IMR-90 (cell line): Measurements from ENCODE around the gene ZNF594. TPM values are rescaled to one million over a fixed set of nuclear protein-coding genes. Genes with fewer than 3 reads are reported as not detected.

Experiments
- ATAC-seq: fragments of 200-7000 bp; cut with Tn5 transposase; 2 replicates; pipeline ENCODE4 v1.9.1; 2020; ENCODE audit warnings: low read depth, mild to moderate bottlenecking, moderate library complexity
- BruUV-seq: library from RNA; stranded (reverse); fragments of 400-500 nt; replicated peaks from 2 replicates; lab custom pipeline; 2021; lab: Mats Ljungman, UMichigan
- CTCF ChIA-PET: fragments of 300-600 bp; formaldehyde crosslinking; extraction: SDS; loops from one replicate; lab custom pipeline; 2021; ENCODE audit warnings: antibody characterized with exemption; lab: Yijun Ruan, JAX
- POLR2A ChIA-PET: fragments of 300-600 bp; sonication (Branson Sonifier 250); formaldehyde crosslinking; loops from one replicate; lab custom pipeline; 2022; ENCODE audit warnings: antibody characterized with exemption; ENCODE audit not compliant: unreplicated experiment; lab: Charles Lee
- DNase-seq: peaks from one replicate; pipeline ENCODE4 v3.0.0; 2013
- H2AFZ ChIP-seq: replicated peaks from 2 replicates; pipeline ENCODE3; 2013; ENCODE audit warnings: low read length, mild to moderate bottlenecking; ENCODE audit not compliant: poor library complexity
- H2AK5ac ChIP-seq: 2 replicates; pipeline ENCODE4 v1.6.1; 2013; ENCODE audit warnings: low read depth, low read length, inconsistent platforms
- H2AK9ac ChIP-seq: replicated peaks from 2 replicates; pipeline ENCODE3; 2013; ENCODE audit warnings: mild to moderate bottlenecking, low read depth, low read length, moderate library complexity; ENCODE audit not compliant: poor library complexity
- H2BK120ac ChIP-seq: 2 replicates; pipeline ENCODE4 v1.6.1; 2013; ENCODE audit warnings: low read depth, low read length, inconsistent platforms
- H2BK15ac ChIP-seq: 3 replicates; pipeline ENCODE4 v1.6.1; 2013; ENCODE audit warnings: low read depth, low read length, inconsistent platforms
- H2BK20ac ChIP-seq: 2 replicates; pipeline ENCODE4 v1.6.1; 2013; ENCODE audit warnings: low read depth, mild to moderate bottlenecking, inconsistent platforms, low read length, moderate library complexity
- H2BK5ac ChIP-seq: 2 replicates; pipeline ENCODE4 v1.6.1; 2013; ENCODE audit warnings: mild to moderate bottlenecking, low read depth, low read length, inconsistent platforms; ENCODE audit not compliant: poor library complexity, severe bottlenecking
- H3K14ac ChIP-seq: replicated peaks from 2 replicates; pipeline ENCODE4 v1.6.1; 2013; ENCODE audit warnings: low read depth, low read length, inconsistent platforms
- H3K18ac ChIP-seq: 2 replicates; pipeline ENCODE4 v1.6.1; 2013; ENCODE audit warnings: low read depth, low read length, control low read depth
- H3K23ac ChIP-seq: 2 replicates; pipeline ENCODE4 v1.6.1; 2013; ENCODE audit warnings: low read depth, low read length, inconsistent platforms
- H3K27ac ChIP-seq: 2 replicates; pipeline ENCODE4 v1.5.1; 2013; ENCODE audit warnings: mild to moderate bottlenecking, control low read depth, low read length; ENCODE audit not compliant: insufficient read depth
- H3K27me3 ChIP-seq: 2 replicates; pipeline ENCODE4 v1.6.1; 2013; ENCODE audit warnings: low read length; ENCODE audit not compliant: control insufficient read depth, insufficient read depth
- H3K36me3 ChIP-seq: 2 replicates; pipeline ENCODE4 v1.6.1; 2013; ENCODE audit warnings: low read length, mixed read lengths; ENCODE audit not compliant: control insufficient read depth, insufficient read depth
- H3K4ac ChIP-seq: 2 replicates; pipeline ENCODE4 v1.6.1; 2013; ENCODE audit warnings: low read depth, low read length, inconsistent platforms
- H3K4me1 ChIP-seq: 2 replicates; pipeline ENCODE4 v1.6.1; 2013; ENCODE audit warnings: low read length, mixed read lengths; ENCODE audit not compliant: control insufficient read depth, insufficient read depth
- H3K4me2 ChIP-seq: 2 replicates; pipeline ENCODE4 v1.6.1; 2013; ENCODE audit warnings: low read depth, mild to moderate bottlenecking, control low read depth, low read length, moderate library complexity
- H3K4me3 ChIP-seq: 2 replicates; pipeline ENCODE4 v1.5.1; 2013; ENCODE audit warnings: low read depth, mild to moderate bottlenecking, control low read depth, low read length, moderate library complexity; ENCODE audit not compliant: insufficient read depth
- H3K56ac ChIP-seq: 2 replicates; pipeline ENCODE4 v1.6.1; 2013; ENCODE audit warnings: low read length, inconsistent platforms; ENCODE audit not compliant: insufficient read depth; ENCODE audit errors: extremely low read depth
- H3K79me1 ChIP-seq, 2 experiments: 2 replicates each; pipeline ENCODE4 v1.6.1; 2013; ENCODE audit warnings: low read length in 2 of 2, inconsistent platforms in 1 of 2, low read depth in 1 of 2
- H3K9ac ChIP-seq: 2 replicates; pipeline ENCODE4 v1.6.1; 2013; ENCODE audit warnings: low read depth, low read length, control low read depth
- H3K9me1 ChIP-seq: 2 replicates; pipeline ENCODE4 v1.6.1; 2013; ENCODE audit warnings: low read length, inconsistent platforms; ENCODE audit not compliant: insufficient read depth
- H3K9me3 ChIP-seq: 2 replicates; pipeline ENCODE4 v1.6.1; 2013; ENCODE audit warnings: low read length; ENCODE audit not compliant: control insufficient read depth, insufficient read depth
- H4K20me1 ChIP-seq: 2 replicates; pipeline ENCODE4 v1.6.1; 2013; ENCODE audit warnings: low read length, inconsistent platforms; ENCODE audit not compliant: insufficient read depth
- H4K5ac ChIP-seq: 2 replicates; pipeline ENCODE4 v1.6.1; 2013; ENCODE audit warnings: mild to moderate bottlenecking, low read depth, low read length, control low read depth
- H4K8ac ChIP-seq, 2 experiments: 2 replicates each; pipeline ENCODE4 v1.6.1; 2013; ENCODE audit warnings: low read depth in 2 of 2, low read length in 2 of 2, control low read depth in 1 of 2, inconsistent platforms in 1 of 2
- H4K91ac ChIP-seq: 2 replicates; pipeline ENCODE4 v1.6.1; 2013; ENCODE audit warnings: low read depth, low read length, inconsistent platforms; ENCODE audit not compliant: insufficient read depth
- BHLHE40 ChIP-seq: fragments of 150-350 bp; IDR thresholded peaks from 2 replicates; pipeline ENCODE4 v1.6.1; 2016; ENCODE audit warnings: mild to moderate bottlenecking, low read depth, low read length
- CEBPB ChIP-seq: IDR thresholded peaks from 2 replicates; pipeline ENCODE4 v1.6.1; 2012; ENCODE audit warnings: low read depth, low read length, improper control_type of control experiment
- CHD1 ChIP-seq: IDR thresholded peaks from 2 replicates; pipeline ENCODE4 v1.6.1; 2012; ENCODE audit warnings: low read depth, low read length, improper control_type of control experiment
- CTCF ChIP-seq: conservative IDR thresholded peaks from 2 replicates; pipeline ENCODE4 v1.5.1; 2012; ENCODE audit warnings: mild to moderate bottlenecking, low read depth, low read length, improper control_type of control experiment
- ELK1 ChIP-seq: fragments of 150-350 bp; IDR thresholded peaks from 2 replicates; pipeline ENCODE4 v1.6.1; 2016; ENCODE audit warnings: low read depth, mild to moderate bottlenecking, low read length, moderate library complexity, borderline replicate concordance
- FOS ChIP-seq: fragments of 150-350 bp; IDR thresholded peaks from 2 replicates; pipeline ENCODE4 v1.6.1; 2016; ENCODE audit warnings: low read depth, low read length
- MAFK ChIP-seq: IDR thresholded peaks from 2 replicates; pipeline ENCODE4 v1.6.1; 2012; ENCODE audit warnings: low read depth, low read length, improper control_type of control experiment
- MAZ ChIP-seq: IDR thresholded peaks from 2 replicates; pipeline ENCODE4 v1.6.1; 2012; ENCODE audit warnings: low read depth, mild to moderate bottlenecking, low read length, improper control_type of control experiment, moderate library complexity, borderline replicate concordance
- MXI1 ChIP-seq: IDR thresholded peaks from 2 replicates; pipeline ENCODE4 v1.6.1; 2012; ENCODE audit warnings: low read depth, mild to moderate bottlenecking, low read length, moderate library complexity, borderline replicate concordance
- NFE2L2 ChIP-seq: fragments of 150-350 bp; IDR thresholded peaks from 2 replicates; pipeline ENCODE4 v1.6.1; 2016; ENCODE audit warnings: low read depth, mild to moderate bottlenecking, low read length
- POLR2A ChIP-seq: IDR thresholded peaks from 2 replicates; pipeline ENCODE4 v1.6.1; 2012; ENCODE audit warnings: mild to moderate bottlenecking, low read depth, low read length
- RAD21 ChIP-seq: IDR thresholded peaks from 2 replicates; pipeline ENCODE4 v1.6.1; 2012; ENCODE audit warnings: low read length, improper control_type of control experiment
- RCOR1 ChIP-seq: IDR thresholded peaks from 2 replicates; pipeline ENCODE4 v1.6.1; 2012; ENCODE audit warnings: mild to moderate bottlenecking, low read length, improper control_type of control experiment; ENCODE audit not compliant: insufficient replicate concordance
- RFX5 ChIP-seq: IDR thresholded peaks from 2 replicates; pipeline ENCODE4 v1.8.0; 2012; ENCODE audit warnings: low read depth, mild to moderate bottlenecking, low read length, moderate library complexity
- SMC3 ChIP-seq: fragments of 150-350 bp; IDR thresholded peaks from 2 replicates; pipeline ENCODE4 v1.6.1; 2016; ENCODE audit warnings: low read depth, mild to moderate bottlenecking, antibody characterized with exemption, low read length, moderate library complexity
- WGBS, 2 experiments: methylation state at CpG; one replicate each; pipeline versions ENCODE4 v1.1.5 to v1.1.7; 2013; ENCODE audit warnings: missing lambda C conversion rate in 2 of 2; ENCODE audit not compliant: insufficient read length in 1 of 2; ENCODE audit errors: extremely low coverage in 2 of 2; 5-methylcytosine and 5-hydroxymethylcytosine counted together
- dilution Hi-C: fragments of 300-500 bp; cut with HindIII; formaldehyde crosslinking; loops from one replicate; pipeline ENCODE4 v1.14.3; 2018; ENCODE audit warnings: low sequenced_read_pairs; ENCODE audit not compliant: unreplicated experiment
- in situ Hi-C: fragments of 300-500 bp; cut with MboI; formaldehyde crosslinking; loops from 3 replicates; pipeline ENCODE4 v1.14.3; 2019; ENCODE audit warnings: low sequenced_read_pairs, inconsistent platforms, mixed read lengths
- intact Hi-C: fragments of 100-400 bp; cut with micrococcal nuclease; formaldehyde crosslinking; loops from 2 replicates; pipeline ENCODE4 v1.10.0; 2022
- polyA plus RNA-seq, 3 experiments: library from polyadenylated mRNA; depleted of rRNA; stranded (reverse); fragments of >200 nt; gene quantifications; 2 replicates each; pipeline ENCODE4 v1.2.3, GENCODE V29; 2012; ENCODE audit warnings: low replicate concordance in 1 of 3
- total RNA-seq: library from RNA; depleted of rRNA; stranded (reverse); fragments of >200 nt; gene quantifications from 2 replicates; pipeline ENCODE4 v1.2.3, GENCODE V29; 2012
- TF ChIP-seq, protein P1 (sequence below): fragments of 150-350 bp; IDR thresholded peaks from 2 replicates; pipeline ENCODE4 v1.6.1; 2017; ENCODE audit warnings: mild to moderate bottlenecking, antibody characterized with exemption, low read length, low read depth

Gene ZNF594
- total and polyA plus RNA-seq, 2 of the 4 experiments (the other 2 are of a cell fraction), result 2.5 to 7.2 TPM

GRCh38 chr17:5237541-5238016 is 45.9 kb upstream of the ZNF594 start:
- no peaks in the 10 kb centered on the region for H4K20me1 ChIP-seq
- H4K91ac ChIP-seq, result no peak overlapping the region
- H3K9me1 ChIP-seq, result no peaks in the 10 kb centered on the region
- H3K18ac ChIP-seq, result no peak overlapping the region
- H3K36me3 ChIP-seq, result no peaks in the 10 kb centered on the region
- H3K9ac ChIP-seq, result no peak overlapping the region
- H3K56ac ChIP-seq, result no peak overlapping the region
- H3K4me1 ChIP-seq, result no peaks in the 10 kb centered on the region
- WGBS, 2 experiments, result 0% methylated on average over 1 of the region's 6 CpGs; no CpG with 5 or more reads in 1 of the 2 experiments
- H4K8ac ChIP-seq, result no peak overlapping the region
- no peak overlapping the region for H2AFZ ChIP-seq
- POLR2A ChIA-PET, result no interaction called here
- no peaks in the 10 kb centered on the region for H3K79me1 ChIP-seq
- no peak overlapping the region for H3K23ac ChIP-seq
- BruUV-seq, result no TSS peak
- H3K27me3 ChIP-seq, result peaks cover 2% of the 10 kb centered on the region; the same call in 1 of the 2 replicates
- TF ChIP-seq RFX5 (no peak), MAFK (no peak), MAZ (no peak), RAD21 (peak; percentile 41), BHLHE40 (no peak), CTCF (peak; percentile 59), CEBPB (no peak), ELK1 (no peak), SMC3 (peak; percentile 41; the same call in 1 of the 2 replicates), MXI1 (no peak), FOS (no peak), CHD1 (no peak), NFE2L2 (no peak), RCOR1 (no peak), POLR2A (no peak)
- TF ChIP-seq, protein P1, sequence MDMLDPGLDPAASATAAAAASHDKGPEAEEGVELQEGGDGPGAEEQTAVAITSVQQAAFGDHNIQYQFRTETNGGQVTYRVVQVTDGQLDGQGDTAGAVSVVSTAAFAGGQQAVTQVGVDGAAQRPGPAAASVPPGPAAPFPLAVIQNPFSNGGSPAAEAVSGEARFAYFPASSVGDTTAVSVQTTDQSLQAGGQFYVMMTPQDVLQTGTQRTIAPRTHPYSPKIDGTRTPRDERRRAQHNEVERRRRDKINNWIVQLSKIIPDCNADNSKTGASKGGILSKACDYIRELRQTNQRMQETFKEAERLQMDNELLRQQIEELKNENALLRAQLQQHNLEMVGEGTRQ, result no peak
- no peak overlapping the region for H3K27ac ChIP-seq
- CTCF ChIA-PET, result interaction anchor here (0.6 to 0.7 kb wide), 6 partner anchors 12 to 1269 kb away, joined by 3 to 6 read pairs (median 3); no protein-coding TSS in a partner anchor
- no peaks in the 10 kb centered on the region for H3K9me3 ChIP-seq
- H3K4me2 ChIP-seq, result no peak overlapping the region
- no peak overlapping the region for H2BK20ac ChIP-seq
- no peak overlapping the region for H3K4ac ChIP-seq
- no peak overlapping the region for H3K14ac ChIP-seq
- H4K5ac ChIP-seq, result no peak overlapping the region
- dilution Hi-C loops (no loop called here), intact Hi-C loops (loop anchor here (1.0 kb wide), 1 partner anchor 39 kb away; no protein-coding TSS in a partner anchor), in situ Hi-C loops (loop anchor here (25.0 kb wide), 1 partner anchor 1200 kb away; the partner anchor contains the start of genes AIPL1 and PIMREG)
- DNase-seq, result peak; percentile 50
- peak; percentile 82 for ATAC-seq
- no peak overlapping the region for H2BK5ac ChIP-seq
- no peak overlapping the region for H3K4me3 ChIP-seq
- H2AK5ac ChIP-seq, result no peak overlapping the region
- H2BK15ac ChIP-seq, result no peak overlapping the region
- no peak overlapping the region for H2BK120ac ChIP-seq
- H2AK9ac ChIP-seq, result no peak overlapping the region
